ENCODE data around the gene SNCA. TPM values are rescaled to one million over a fixed set of nuclear protein-coding genes. Genes with fewer than 3 reads are reported as not detected.

Gene SNCA
- total and polyA plus RNA-seq, 2 donors from 2014 or later, result 8.4 to 17.1 TPM

DNA sequence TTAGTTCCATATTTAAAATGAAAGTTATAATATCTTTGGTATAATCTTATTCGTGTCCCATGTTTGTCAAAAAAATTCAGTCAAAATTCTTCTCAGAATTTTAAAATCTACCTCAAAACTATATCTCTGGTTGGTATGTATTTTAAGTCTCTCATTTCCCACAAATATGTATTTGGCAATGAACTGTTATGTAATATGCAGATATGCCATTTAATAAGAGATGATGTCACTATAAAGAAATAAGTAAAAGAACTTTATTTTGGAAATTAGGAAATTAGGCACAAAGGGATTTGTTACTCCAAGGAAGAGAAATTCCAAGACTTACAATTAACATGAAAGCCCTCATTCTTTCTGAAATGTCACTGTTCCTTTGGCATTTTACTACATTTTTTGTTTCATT is 15.3 kb downstream of the SNCA start:
- TF ChIP-seq CTCF (IDR thresholded peaks at IDR 0.05; ENCODE audit: borderline replicate concordance, extremely low read depth, insufficient read depth), result no peak
- Histone ChIP-seq H3K27ac (ENCODE audit: low read depth in 2 of 2, low read length in 2 of 2) (no peak overlapping the region), H3K9ac (ENCODE audit: low read length in 3 of 3) (no peak overlapping the region), H3K4me3 (ENCODE audit: low read length in 3 of 3) (no peak overlapping the region), H3K36me3 (ENCODE audit: control insufficient read depth in 2 of 3, insufficient read depth in 3 of 3, low read length in 3 of 3) (no peaks in the 10 kb centered on the region), H3K9me3 (ENCODE audit: control insufficient read depth in 2 of 3, insufficient read depth in 1 of 3, low read length in 3 of 3) (no peaks in the 10 kb centered on the region), H3K27me3 (ENCODE audit: control insufficient read depth, insufficient read depth, low read length) (no peaks in the 10 kb centered on the region), H3K4me1 (ENCODE audit: control insufficient read depth in 2 of 3, insufficient read depth in 2 of 3, low read depth in 1 of 3, low read length in 3 of 3) (no peaks in the 10 kb centered on the region)
- FAIRE-seq (no peak), DNase-seq (no peak)
- intact Hi-C loops (cut with DNase I), result no loop called here

DNA sequence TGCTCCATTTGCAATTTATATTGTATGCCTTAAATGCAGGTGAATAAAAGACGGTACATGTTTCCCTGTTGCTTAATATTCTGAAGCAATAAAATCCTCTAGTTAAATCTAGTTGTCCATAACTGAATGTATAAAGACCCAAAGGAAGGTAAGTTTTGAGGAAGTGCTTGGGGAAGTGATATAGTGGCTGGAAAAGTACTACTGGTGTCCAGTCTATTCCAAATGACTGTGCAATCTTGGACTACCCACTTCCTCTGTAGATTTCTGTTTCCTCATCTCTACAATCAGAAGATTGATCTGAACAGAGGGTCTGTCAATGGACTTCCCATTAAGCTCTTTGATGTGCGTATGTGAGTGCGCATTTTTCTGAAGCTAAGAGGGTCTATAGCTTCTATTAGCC is 17.0 kb downstream of the SNCA start:
- H3K9me3 ChIP-seq (ENCODE audit: control insufficient read depth in 2 of 3, insufficient read depth in 1 of 3, low read length in 3 of 3), result no peaks in the 10 kb centered on the region

GRCh38 chr4:89814362-89814761 is 22.6 kb downstream of the SNCA start:
- Histone ChIP-seq H3K4me3 (ENCODE audit: low read length in 3 of 3) (no peak overlapping the region), H3K27ac (ENCODE audit: low read depth in 2 of 2, low read length in 2 of 2) (no peak overlapping the region), H3K36me3 (ENCODE audit: control insufficient read depth in 2 of 3, insufficient read depth in 3 of 3, low read length in 3 of 3) (no peaks in the 10 kb centered on the region), H3K9ac (ENCODE audit: low read length in 3 of 3) (no peak overlapping the region), H3K9me3 (ENCODE audit: control insufficient read depth in 2 of 3, insufficient read depth in 1 of 3, low read length in 3 of 3) (no peaks in the 10 kb centered on the region), H3K4me1 (ENCODE audit: control insufficient read depth in 2 of 3, insufficient read depth in 2 of 3, low read depth in 1 of 3, low read length in 3 of 3) (no peaks in the 10 kb centered on the region), H3K27me3 (ENCODE audit: control insufficient read depth, insufficient read depth, low read length) (no peaks in the 10 kb centered on the region)
- intact Hi-C loops (cut with DNase I), result no loop called here
- FAIRE-seq (no peak), DNase-seq (no peak)
- no peak for TF ChIP-seq CTCF (IDR thresholded peaks at IDR 0.05; ENCODE audit: borderline replicate concordance, extremely low read depth, insufficient read depth)

More for the DNA sequence above, 17.0 kb downstream of the SNCA start:
- H3K4me3 ChIP-seq (ENCODE audit: low read length in 3 of 3), result no peak overlapping the region
- no peak overlapping the region for H3K27ac ChIP-seq (ENCODE audit: low read depth in 2 of 2, low read length in 2 of 2)
- H3K36me3 ChIP-seq (ENCODE audit: control insufficient read depth in 2 of 3, insufficient read depth in 3 of 3, low read length in 3 of 3), result no peaks in the 10 kb centered on the region
- DNase-seq (no peak), FAIRE-seq (no peak)
- TF ChIP-seq CTCF (IDR thresholded peaks at IDR 0.05; ENCODE audit: borderline replicate concordance, extremely low read depth, insufficient read depth), result no peak
- no peaks in the 10 kb centered on the region for H3K27me3 ChIP-seq (ENCODE audit: control insufficient read depth, insufficient read depth, low read length)
- H3K4me1 ChIP-seq (ENCODE audit: control insufficient read depth in 2 of 3, insufficient read depth in 2 of 3, low read depth in 1 of 3, low read length in 3 of 3), result no peaks in the 10 kb centered on the region
- intact Hi-C loops (cut with DNase I), result no loop called here
- H3K9ac ChIP-seq (ENCODE audit: low read length in 3 of 3), result no peak overlapping the region

DNA sequence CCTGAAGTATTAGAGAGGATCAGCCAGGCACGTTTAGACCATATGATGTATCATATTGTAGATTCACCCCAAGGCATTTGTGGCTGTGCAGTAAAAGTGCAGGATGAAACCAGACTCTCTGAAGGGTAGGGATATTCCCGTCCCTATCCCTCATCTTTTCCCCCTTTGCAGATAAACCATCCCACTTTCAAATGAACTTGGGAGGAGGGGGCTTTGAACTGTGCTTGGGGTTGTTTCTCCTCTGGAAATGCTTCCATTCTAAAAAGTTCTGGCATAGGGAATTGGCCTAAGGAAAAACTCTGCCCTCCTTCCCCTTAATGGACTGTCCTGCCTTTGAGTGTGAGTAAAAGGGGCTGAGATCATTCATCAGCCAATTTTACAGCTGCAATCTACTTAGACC is 23.8 kb downstream of the SNCA start:
- TF ChIP-seq CTCF (IDR thresholded peaks at IDR 0.05; ENCODE audit: borderline replicate concordance, extremely low read depth, insufficient read depth), result no peak
- Histone ChIP-seq H3K9me3 (ENCODE audit: control insufficient read depth in 2 of 3, insufficient read depth in 1 of 3, low read length in 3 of 3) (no peaks in the 10 kb centered on the region), H3K4me1 (ENCODE audit: control insufficient read depth in 2 of 3, insufficient read depth in 2 of 3, low read depth in 1 of 3, low read length in 3 of 3) (no peaks in the 10 kb centered on the region), H3K27ac (ENCODE audit: low read depth in 2 of 2, low read length in 2 of 2) (no peak overlapping the region), H3K4me3 (ENCODE audit: low read length in 3 of 3) (no peak overlapping the region), H3K9ac (ENCODE audit: low read length in 3 of 3) (no peak overlapping the region), H3K36me3 (ENCODE audit: control insufficient read depth in 2 of 3, insufficient read depth in 3 of 3, low read length in 3 of 3) (no peaks in the 10 kb centered on the region), H3K27me3 (ENCODE audit: control insufficient read depth, insufficient read depth, low read length) (no peaks in the 10 kb centered on the region)
- intact Hi-C loops (cut with DNase I), result no loop called here
- FAIRE-seq (no peak), DNase-seq (no peak)
